Measurements from ENCODE around the gene POP4. TPM values are rescaled to one million over a fixed set of nuclear protein-coding genes. Genes with fewer than 3 reads are reported as not detected.

The POP4 gene
- total and polyA plus RNA-seq, 2 experiments from 2014 or later, result 68.9 to 91.8 TPM

DNA sequence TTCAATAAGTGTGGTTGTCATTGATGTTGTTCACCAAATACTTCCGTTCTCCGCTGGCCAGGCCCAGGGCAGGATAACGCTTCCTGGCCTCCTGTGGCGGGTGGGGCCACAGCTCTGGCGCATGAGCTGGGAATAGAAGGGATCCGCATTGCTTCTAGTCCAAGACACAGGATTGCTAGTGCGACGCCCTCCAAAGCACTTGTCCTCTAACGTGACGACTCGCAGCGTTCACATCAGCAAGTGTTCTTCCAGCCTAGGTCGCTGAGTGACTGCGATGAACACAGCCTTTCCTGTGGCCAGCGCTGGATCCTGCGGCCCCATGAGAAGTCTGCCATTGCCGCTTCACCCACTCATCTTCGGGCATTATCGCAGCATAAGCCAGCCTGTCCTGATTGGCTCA lies 40.9 kb upstream of the POP4 start:
- DNase-seq (ENCODE audit: low spot score), result no peak
- no peaks in the 10 kb centered on the region for H4K20me1 ChIP-seq (ENCODE audit: insufficient read depth, poor library complexity, severe bottlenecking)
- H3K27ac ChIP-seq, result no peak overlapping the region
- no peaks in the 10 kb centered on the region for H3K79me2 ChIP-seq
- WGBS (ENCODE audit: low lambda C conversion rate, missing lambda C conversion rate), result 91% methylated on average over 19 of the region's 19 CpGs
- H3K36me3 ChIP-seq (replicated peaks; ENCODE audit: insufficient read depth, low read depth), result no peaks in the 10 kb centered on the region
- no peaks in the 10 kb centered on the region for H3K4me1 ChIP-seq (ENCODE audit: insufficient read depth)
- H2AFZ ChIP-seq, result no peak overlapping the region
- no peak overlapping the region for H3K4me3 ChIP-seq
- H3K9me3 ChIP-seq (ENCODE audit: low read depth), result no peaks in the 10 kb centered on the region
- peaks cover 3% of the 10 kb centered on the region for H3K27me3 ChIP-seq
- TF ChIP-seq, protein P1, sequence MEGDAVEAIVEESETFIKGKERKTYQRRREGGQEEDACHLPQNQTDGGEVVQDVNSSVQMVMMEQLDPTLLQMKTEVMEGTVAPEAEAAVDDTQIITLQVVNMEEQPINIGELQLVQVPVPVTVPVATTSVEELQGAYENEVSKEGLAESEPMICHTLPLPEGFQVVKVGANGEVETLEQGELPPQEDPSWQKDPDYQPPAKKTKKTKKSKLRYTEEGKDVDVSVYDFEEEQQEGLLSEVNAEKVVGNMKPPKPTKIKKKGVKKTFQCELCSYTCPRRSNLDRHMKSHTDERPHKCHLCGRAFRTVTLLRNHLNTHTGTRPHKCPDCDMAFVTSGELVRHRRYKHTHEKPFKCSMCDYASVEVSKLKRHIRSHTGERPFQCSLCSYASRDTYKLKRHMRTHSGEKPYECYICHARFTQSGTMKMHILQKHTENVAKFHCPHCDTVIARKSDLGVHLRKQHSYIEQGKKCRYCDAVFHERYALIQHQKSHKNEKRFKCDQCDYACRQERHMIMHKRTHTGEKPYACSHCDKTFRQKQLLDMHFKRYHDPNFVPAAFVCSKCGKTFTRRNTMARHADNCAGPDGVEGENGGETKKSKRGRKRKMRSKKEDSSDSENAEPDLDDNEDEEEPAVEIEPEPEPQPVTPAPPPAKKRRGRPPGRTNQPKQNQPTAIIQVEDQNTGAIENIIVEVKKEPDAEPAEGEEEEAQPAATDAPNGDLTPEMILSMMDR (IDR thresholded peaks at IDR 0.05; ENCODE audit: poor library complexity), result no peak
- no peak for TF ChIP-seq EZH2 (IDR thresholded peaks at IDR 0.05; ENCODE audit: borderline replicate concordance)
- TF ChIP-seq EZH2phosphoT487 (IDR thresholded peaks at IDR 0.05; ENCODE audit: low read depth, severe bottlenecking, unreplicated experiment), result no peak
- H3K9me2 ChIP-seq (replicated peaks; ENCODE audit: insufficient read depth), result no peaks in the 10 kb centered on the region
- H3K4me2 ChIP-seq, result no peak overlapping the region

DNA sequence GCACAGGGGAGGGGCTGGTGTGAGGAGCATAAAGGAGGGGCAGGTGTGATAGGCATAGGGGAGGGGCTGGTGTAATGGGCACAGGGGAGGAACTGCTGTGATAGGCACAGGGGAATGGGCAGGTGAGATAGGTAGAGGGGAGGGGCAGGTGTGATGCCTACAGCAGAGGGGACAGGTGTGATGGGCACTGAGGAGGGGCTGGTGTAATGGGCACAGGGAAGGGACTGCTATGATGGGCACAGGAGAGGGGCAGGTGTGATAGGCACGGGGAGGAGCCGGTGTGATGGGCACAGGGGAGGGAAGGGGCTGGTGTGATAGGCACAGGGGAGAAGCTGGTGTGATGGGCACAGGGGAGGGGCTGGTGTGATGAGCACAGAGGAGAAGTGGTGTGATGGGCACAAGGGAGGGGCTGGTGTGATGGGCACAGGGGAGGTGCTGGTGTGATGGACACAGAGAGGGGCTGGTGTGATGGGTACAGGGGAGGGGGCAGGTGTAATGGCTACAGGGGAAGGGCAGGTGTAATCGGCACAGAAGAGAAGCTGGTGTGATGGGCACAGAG lies 39.5 kb upstream of the POP4 start:
- no peaks in the 10 kb centered on the region for H4K20me1 ChIP-seq (ENCODE audit: insufficient read depth, poor library complexity, severe bottlenecking)
- H3K4me1 ChIP-seq (ENCODE audit: insufficient read depth), result no peaks in the 10 kb centered on the region
- DNase-seq (ENCODE audit: low spot score), result no peak
- H3K36me3 ChIP-seq (replicated peaks; ENCODE audit: insufficient read depth, low read depth), result no peaks in the 10 kb centered on the region
- no peaks in the 10 kb centered on the region for H3K79me2 ChIP-seq
- TF ChIP-seq EZH2phosphoT487 (IDR thresholded peaks at IDR 0.05; ENCODE audit: low read depth, severe bottlenecking, unreplicated experiment) (no peak), EZH2 (IDR thresholded peaks at IDR 0.05; ENCODE audit: borderline replicate concordance) (no peak)
- TF ChIP-seq, protein P1 (IDR thresholded peaks at IDR 0.05; ENCODE audit: poor library complexity), result no peak
- no peak overlapping the region for H3K27ac ChIP-seq
- 100% methylated on average over 1 of the region's 3 CpGs for WGBS (ENCODE audit: low lambda C conversion rate, missing lambda C conversion rate)
- peaks cover 3% of the 10 kb centered on the region for H3K27me3 ChIP-seq
- no peaks in the 10 kb centered on the region for H3K9me2 ChIP-seq (replicated peaks; ENCODE audit: insufficient read depth)
- H3K4me2 ChIP-seq, result no peak overlapping the region
- no peak overlapping the region for H3K4me3 ChIP-seq
- H2AFZ ChIP-seq, result no peak overlapping the region
- H3K9me3 ChIP-seq (ENCODE audit: low read depth), result no peaks in the 10 kb centered on the region

DNA sequence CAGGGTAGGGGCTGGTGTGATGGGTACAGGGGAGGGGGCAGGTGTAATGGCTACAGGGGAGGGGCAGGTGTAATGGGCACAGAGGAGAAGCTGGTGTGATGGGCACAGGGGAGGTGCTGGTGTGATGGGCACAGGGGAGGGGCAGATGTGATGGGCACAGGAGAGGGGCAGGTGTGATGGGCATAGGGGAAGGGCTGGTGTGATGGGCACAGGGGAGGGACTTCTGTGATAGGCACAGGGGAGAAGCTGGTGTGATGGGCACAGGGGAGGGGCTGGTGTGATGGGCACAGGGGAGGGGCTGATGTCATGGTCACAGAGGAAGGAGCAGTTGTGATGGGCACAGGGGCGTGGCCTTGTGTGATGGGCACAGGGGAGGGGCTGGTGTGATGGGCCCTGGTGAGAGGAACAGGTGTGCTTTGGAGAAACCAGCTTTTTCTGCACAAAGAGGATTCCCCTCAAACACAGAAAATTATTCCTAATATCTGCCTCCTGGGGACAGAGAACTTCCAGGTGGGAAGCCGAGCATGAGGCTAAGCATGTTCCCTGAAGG lies 38.6 kb upstream of the POP4 start:
- Histone ChIP-seq H3K27me3 (peaks cover 8% of the 10 kb centered on the region), H3K36me3 (replicated peaks; ENCODE audit: insufficient read depth, low read depth) (no peaks in the 10 kb centered on the region), H3K27ac (no peak overlapping the region), H2AFZ (no peak overlapping the region), H4K20me1 (ENCODE audit: insufficient read depth, poor library complexity, severe bottlenecking) (no peaks in the 10 kb centered on the region), H3K9me2 (replicated peaks; ENCODE audit: insufficient read depth) (no peaks in the 10 kb centered on the region), H3K4me2 (no peak overlapping the region), H3K4me3 (no peak overlapping the region), H3K9me3 (ENCODE audit: low read depth) (no peaks in the 10 kb centered on the region), H3K79me2 (no peaks in the 10 kb centered on the region), H3K4me1 (ENCODE audit: insufficient read depth) (no peaks in the 10 kb centered on the region)
- DNase-seq (ENCODE audit: low spot score), result no peak
- WGBS (ENCODE audit: low lambda C conversion rate, missing lambda C conversion rate), result 79% methylated on average over 2 of the region's 2 CpGs
- no peak for TF ChIP-seq EZH2 (IDR thresholded peaks at IDR 0.05; ENCODE audit: borderline replicate concordance)
- TF ChIP-seq, protein P1 (IDR thresholded peaks at IDR 0.05; ENCODE audit: poor library complexity), result no peak
- TF ChIP-seq EZH2phosphoT487 (IDR thresholded peaks at IDR 0.05; ENCODE audit: low read depth, severe bottlenecking, unreplicated experiment), result no peak

Data from hepatocyte (in vitro differentiated cells).